Jurkat, Clone E6-1 (cell line): ENCODE data around the gene TIMM44.

Experiments used
- DNase-seq: peaks from one replicate; pipeline ENCODE4 v3.0.0-alpha.2; 2011; ENCODE audit warnings: low read depth, low spot score
- H3K4me3 ChIP-seq: 2 replicates; pipeline ENCODE4 v1.5.1; 2011; ENCODE audit warnings: mild to moderate bottlenecking, low read length, control low read depth, moderate library complexity

TIMM44 gene

DNA sequence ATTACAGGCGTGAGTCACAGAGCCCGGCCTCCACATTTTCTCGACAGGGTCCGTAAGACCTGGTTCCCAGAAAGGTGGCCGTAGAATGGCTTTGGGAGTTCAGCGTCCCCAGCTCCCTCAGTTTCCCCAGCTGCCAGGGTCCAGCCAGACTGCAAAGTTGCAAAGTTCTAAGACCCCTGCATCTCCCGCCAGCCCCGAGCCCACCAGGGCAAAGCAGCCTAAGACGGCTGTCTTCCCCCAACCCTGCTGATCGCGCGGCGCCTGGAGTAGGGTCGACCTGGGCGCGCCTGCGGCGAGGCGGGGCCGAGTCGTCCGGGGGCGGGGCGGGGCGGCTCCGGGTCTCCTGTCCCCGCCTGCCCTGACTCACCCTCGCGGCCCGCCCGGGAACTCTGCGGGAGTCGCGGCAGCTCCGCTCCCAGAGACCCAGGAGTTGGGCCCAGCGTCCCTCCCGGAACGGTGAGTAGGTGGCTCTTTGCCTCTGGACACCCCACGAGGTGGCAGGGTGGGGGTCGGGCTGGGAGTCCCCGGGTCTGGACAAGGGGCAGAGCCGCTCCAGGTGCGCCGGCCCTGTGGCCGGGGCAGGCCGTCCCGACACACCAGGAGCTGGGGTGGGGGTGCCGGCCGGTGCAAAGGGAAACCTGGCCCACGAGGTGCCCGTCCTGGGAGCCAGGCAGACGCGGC is 55.2 kb downstream of the TIMM44 start, which contains the start of gene LRRC8E:
Gene LRRC8E, plus strand, starts transcription at position 366 of the 681 bp plus-strand sequence. CDS start 7,094 bp downstream, outside the sequence.
- H3K4me3 ChIP-seq, result peak within 1 kb of the TSS; percentile 50
- DNase-seq, result no peak

DNA sequence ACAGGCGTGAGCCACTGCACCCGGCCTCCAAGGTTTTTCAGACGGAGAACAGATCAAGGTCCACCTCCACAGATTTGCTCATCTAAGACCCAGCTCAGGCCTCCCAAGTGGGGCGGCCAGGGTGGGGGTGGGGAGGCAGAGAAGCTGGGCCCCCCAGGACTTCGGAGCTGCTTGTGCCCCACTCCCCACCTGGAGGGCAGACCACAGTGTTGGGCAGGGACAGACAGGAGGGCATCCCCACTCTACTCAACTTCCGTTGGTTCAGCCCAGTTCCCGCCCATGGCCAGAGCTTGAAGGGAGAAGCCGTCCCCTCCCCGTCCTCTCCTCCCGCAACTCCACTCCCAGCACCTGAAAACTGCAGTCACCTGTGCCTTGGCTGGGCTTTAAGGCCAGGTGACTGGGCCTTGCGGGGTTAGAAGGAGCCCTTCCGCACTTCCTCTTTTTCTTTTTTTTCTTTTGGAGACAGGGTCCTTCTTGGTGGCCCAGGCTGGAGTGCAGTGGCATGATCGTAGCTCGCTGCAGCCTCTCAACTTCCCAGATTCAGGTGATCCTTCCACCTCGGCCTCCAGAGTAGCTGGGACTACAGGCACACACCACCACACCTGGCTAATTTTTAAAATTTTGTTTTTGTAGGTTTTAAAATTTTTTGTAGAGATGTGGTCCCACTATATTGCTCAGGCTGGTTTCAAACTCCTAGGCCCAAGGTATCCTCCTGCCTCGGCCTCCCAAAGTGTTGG is 55.9 kb downstream of the TIMM44 start:
- H3K4me3 ChIP-seq, result peak overlapping the region; percentile 50; the same call in 1 of the 2 replicates
- DNase-seq, result no peak

GRCh38 chr19:7885818-7886217 is 57.6 kb downstream of the TIMM44 start:
- DNase-seq, result no peak
- no peak overlapping the region for H3K4me3 ChIP-seq

- DNase-seq, result no peak
- H3K4me3 ChIP-seq, result no peak overlapping the region
Observed at GRCh38 chr19:7883796-7884570, 59.5 kb downstream of the TIMM44 start.

DNA sequence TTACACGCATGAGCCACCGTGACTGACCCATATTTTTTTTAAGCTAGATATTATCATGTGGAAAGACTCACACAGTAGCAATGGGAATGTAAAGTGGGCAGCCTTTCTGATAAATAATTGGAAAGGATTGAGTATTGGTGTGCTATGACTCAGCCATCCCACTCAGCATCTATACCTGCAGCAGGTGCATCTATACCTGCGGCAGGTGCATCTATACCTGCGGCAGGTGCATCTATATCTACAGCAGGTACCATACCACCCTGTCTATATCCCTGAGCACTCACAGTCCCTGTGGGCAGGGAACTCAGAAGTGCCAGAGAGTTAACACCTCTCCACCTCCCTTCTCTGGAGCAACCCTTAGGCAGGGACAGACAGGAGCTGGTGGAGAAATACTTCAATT is 60.4 kb downstream of the TIMM44 start:
- no peak overlapping the region for H3K4me3 ChIP-seq
- no peak for DNase-seq

DNA sequence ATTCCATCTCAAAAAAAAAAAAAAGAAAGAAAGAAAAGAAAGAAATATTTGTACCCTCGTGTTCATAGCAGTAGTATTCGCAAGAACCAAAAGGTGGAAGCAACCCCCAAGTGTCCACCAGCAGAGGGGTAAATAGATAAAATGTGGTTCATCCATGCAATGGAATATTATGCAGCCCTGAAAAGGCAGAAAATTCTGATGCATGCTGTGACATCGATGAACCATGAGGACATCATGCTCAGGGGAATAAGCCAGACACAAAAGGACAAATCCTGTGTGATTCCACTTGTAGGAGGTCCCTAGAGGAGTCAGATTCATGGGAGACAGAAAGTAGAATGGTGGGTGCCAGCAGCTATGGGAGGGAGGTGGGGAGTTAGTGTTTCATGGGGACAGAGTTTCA is 61.6 kb downstream of the TIMM44 start:
- H3K4me3 ChIP-seq, result no peak overlapping the region
- DNase-seq, result no peak

DNA sequence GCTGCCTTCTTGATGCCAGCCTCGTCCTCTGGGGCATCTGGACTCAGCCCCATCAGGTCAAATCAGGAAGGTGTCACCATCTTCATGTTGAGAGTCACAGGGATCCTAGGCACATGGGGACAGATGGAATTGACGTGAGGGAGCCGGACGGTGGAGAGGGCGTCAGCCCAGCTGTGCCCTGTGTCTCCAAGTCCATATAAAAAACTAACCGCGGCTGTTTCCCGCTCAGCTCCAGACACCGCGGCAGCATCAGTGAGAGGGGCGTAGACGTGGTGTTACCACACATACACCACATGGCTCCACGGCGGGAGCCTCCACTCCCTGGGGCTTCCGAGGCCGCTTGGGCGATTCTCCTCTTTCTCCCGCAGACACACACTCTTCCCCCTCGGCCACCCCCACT is 63.6 kb downstream of the TIMM44 start:
- no peak overlapping the region for H3K4me3 ChIP-seq

DNA sequence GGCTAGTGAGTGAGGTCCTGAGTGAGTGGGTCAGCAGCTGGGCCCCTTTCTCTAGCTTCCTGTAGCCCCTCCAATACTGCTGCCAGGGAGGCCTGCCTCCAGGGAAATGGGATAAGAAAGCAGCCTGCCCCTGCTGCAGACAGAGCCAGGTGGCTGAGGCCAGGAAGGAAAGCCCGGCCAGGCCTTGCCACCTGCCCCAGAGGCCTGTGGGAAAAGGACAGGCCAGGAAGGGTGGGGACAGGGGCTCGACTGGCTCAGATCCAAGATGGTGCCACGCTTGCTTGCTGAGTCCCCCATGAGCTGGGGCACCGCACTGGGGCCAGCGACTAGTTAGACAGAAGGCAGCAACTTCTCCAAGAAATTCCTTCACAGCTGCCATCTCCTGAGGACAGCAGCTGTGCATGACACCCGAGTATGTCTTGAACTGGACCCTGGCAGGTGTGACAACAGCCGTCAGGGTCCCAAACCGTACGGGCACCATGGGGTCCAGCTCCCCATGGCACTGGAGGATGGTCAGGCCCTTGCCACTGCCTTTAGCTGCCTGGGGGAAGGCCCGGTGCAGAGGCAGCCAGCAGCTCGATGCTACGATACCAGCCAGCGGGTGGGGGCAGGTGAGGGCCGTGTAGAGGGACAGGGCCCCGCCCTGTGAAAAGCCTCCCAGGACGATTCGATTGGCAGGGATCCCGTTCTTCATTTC is 64.2 kb downstream of the TIMM44 start:
- no peak overlapping the region for H3K4me3 ChIP-seq

More for the DNA sequence above, 63.6 kb downstream of the TIMM44 start:
- DNase-seq, result no peak

GRCh38 chr19:7877249-7877836 is 66.1 kb downstream of the TIMM44 start:
- no peak for DNase-seq
- H3K4me3 ChIP-seq, result no peak overlapping the region

More for the DNA sequence above, 64.2 kb downstream of the TIMM44 start:
- DNase-seq, result no peak
